ENCODE data around the gene LRFN5.
"Not testable (repeated sequence)": the region's sequence is repeated elsewhere in the genome, so short reads cannot be mapped to it uniquely, and the experiment has no call there.

Gene LRFN5

GRCh38 chr14:41606532-41607303, at the start of gene LRFN5:
Gene LRFN5 (plus strand): TSS chr14:41606876.
- no peak for DNase-seq (ENCODE audit: low read depth, low spot score)

- no peak for DNase-seq (ENCODE audit: low read depth, low spot score)
Observed at GRCh38 chr14:41558490-41558889, 48.2 kb upstream of the LRFN5 start.

- not testable (repeated sequence) for DNase-seq (ENCODE audit: low read depth, low spot score)
Observed at GRCh38 chr14:41566864-41567263, 39.8 kb upstream of the LRFN5 start.

GRCh38 chr14:41568979-41569378, 37.7 kb upstream of the LRFN5 start:
- no peak for DNase-seq (ENCODE audit: low read depth, low spot score)

- no peak for DNase-seq (ENCODE audit: low read depth, low spot score)
Observed at GRCh38 chr14:41570415-41571155, 36.1 kb upstream of the LRFN5 start.

- DNase-seq (ENCODE audit: low read depth, low spot score), result no peak
Observed at GRCh38 chr14:41586237-41586636, 20.4 kb upstream of the LRFN5 start.

GRCh38 chr14:41597647-41598046, 9.0 kb upstream of the LRFN5 start:
- DNase-seq (ENCODE audit: low read depth, low spot score), result no peak

- not testable (repeated sequence) for DNase-seq (ENCODE audit: low read depth, low spot score)
Observed at GRCh38 chr14:41599805-41600385, 6.8 kb upstream of the LRFN5 start.

GRCh38 chr14:41604721-41605531, 1.8 kb upstream of the LRFN5 start:
- no peak for DNase-seq (ENCODE audit: low read depth, low spot score)

- no peak for DNase-seq (ENCODE audit: low read depth, low spot score)
Observed at GRCh38 chr14:41605550-41606281, 960 bp upstream of the LRFN5 start.

GRCh38 chr14:41606282-41606531, 469 bp upstream of the LRFN5 start:
- no peak for DNase-seq (ENCODE audit: low read depth, low spot score)

GRCh38 chr14:41607304-41607775, 664 bp downstream of the LRFN5 start:
- no peak for DNase-seq (ENCODE audit: low read depth, low spot score)

GRCh38 chr14:41607966-41608663, 1.4 kb downstream of the LRFN5 start:
- DNase-seq (ENCODE audit: low read depth, low spot score), result no peak

- no peak for DNase-seq (ENCODE audit: low read depth, low spot score)
Observed at GRCh38 chr14:41608681-41609390, 2.2 kb downstream of the LRFN5 start.

- no peak for DNase-seq (ENCODE audit: low read depth, low spot score)
Observed at GRCh38 chr14:41609704-41610183, 3.1 kb downstream of the LRFN5 start.

- no peak for DNase-seq (ENCODE audit: low read depth, low spot score)
Observed at GRCh38 chr14:41615011-41615595, 8.4 kb downstream of the LRFN5 start.

GRCh38 chr14:41623736-41624135, 17.1 kb downstream of the LRFN5 start:
- DNase-seq (ENCODE audit: low read depth, low spot score), result no peak

GRCh38 chr14:41629876-41630275, 23.2 kb downstream of the LRFN5 start:
- no peak for DNase-seq (ENCODE audit: low read depth, low spot score)

- no peak for DNase-seq (ENCODE audit: low read depth, low spot score)
Observed at GRCh38 chr14:41634286-41634685, 27.6 kb downstream of the LRFN5 start.
